H1 (cell line): ENCODE measurements around the gene ACOT9. TPM values are rescaled to one million over a fixed set of nuclear protein-coding genes. Genes with fewer than 3 reads are reported as not detected.

ENCODE experiments used
- CTCF ChIA-PET: fragments of 300-600 bp; sonication (Branson Sonifier 250); formaldehyde crosslinking; loops from one replicate; lab custom pipeline; 2021; ENCODE audit not compliant: partially characterized antibody; lab: Charles Lee
- POLR2A ChIA-PET: fragments of 300-600 bp; sonication (Branson Sonifier 250); formaldehyde crosslinking; loops from one replicate; lab custom pipeline; 2021; ENCODE audit warnings: inconsistent platforms; ENCODE audit not compliant: partially characterized antibody; lab: Charles Lee
- DNase-seq, 2 experiments: peaks; one replicate each; pipeline versions ENCODE4 v3.0.0 to v3.0.0-alpha.2; 2010 to 2022; ENCODE audit warnings: low spot score in 2 of 2, low read depth in 1 of 2, mixed read lengths in 1 of 2
- FAIRE-seq: peaks from 2 replicates; lab custom pipeline; 2011; peaks lifted over from hg19 to GRCh38; lab: Jason Lieb, UNC
- H2AFZ ChIP-seq: 2 replicates; pipeline ENCODE4 v1.8.1; 2012; ENCODE audit warnings: low read length, inconsistent platforms
- H2AK5ac ChIP-seq: 2 replicates; pipeline ENCODE4 v1.6.1; 2013; ENCODE audit warnings: low read depth, low read length
- H2BK120ac ChIP-seq: replicated peaks from 2 replicates; pipeline ENCODE3; 2013; ENCODE audit warnings: low read depth, low read length, inconsistent platforms
- H2BK12ac ChIP-seq: 2 replicates; pipeline ENCODE4 v1.6.1; 2013; ENCODE audit warnings: low read depth, low read length
- H2BK15ac ChIP-seq: 2 replicates; pipeline ENCODE4 v1.6.1; 2013; ENCODE audit warnings: low read length
- H2BK20ac ChIP-seq: 2 replicates; pipeline ENCODE4 v1.6.1; 2013; ENCODE audit warnings: low read length
- H2BK5ac ChIP-seq: 2 replicates; pipeline ENCODE4 v1.6.1; 2013; ENCODE audit warnings: low read depth, low read length
- H3K14ac ChIP-seq: 2 replicates; pipeline ENCODE4 v1.6.1; 2013; ENCODE audit warnings: inconsistent platforms; ENCODE audit not compliant: insufficient read length
- H3K18ac ChIP-seq: 2 replicates; pipeline ENCODE4 v1.6.1; 2013; ENCODE audit warnings: low read length; ENCODE audit errors: extremely low read depth
- H3K23ac ChIP-seq: 2 replicates; pipeline ENCODE4 v1.6.1; 2013; ENCODE audit warnings: inconsistent platforms; ENCODE audit not compliant: insufficient read length
- H3K23me2 ChIP-seq: 2 replicates; pipeline ENCODE4 v1.6.1; 2013; ENCODE audit warnings: low read depth, low read length
- H3K27ac ChIP-seq: 2 replicates; pipeline ENCODE4 v1.6.1; 2011; ENCODE audit warnings: low read depth, low read length, inconsistent platforms
- H3K27me3 ChIP-seq, 4 experiments: replicated peaks in 1 of 4; 1 replicate in 1 of 4; 2 replicates in 3 of 4; pipeline versions ENCODE4 v1.6.1 to v1.8.1; 2011 to 2013; ENCODE audit warnings: low read length in 3 of 4, mild to moderate bottlenecking in 3 of 4, inconsistent platforms in 2 of 4, mixed read lengths in 2 of 4, moderate library complexity in 1 of 4; ENCODE audit not compliant: control insufficient read depth in 3 of 4, insufficient read depth in 3 of 4; ENCODE audit errors: extremely low read depth in 1 of 4
- H3K36me3 ChIP-seq, 4 experiments: 2 replicates each; pipeline versions ENCODE4 v1.6.1 to v1.8.1; 2011 to 2013; ENCODE audit warnings: mild to moderate bottlenecking in 4 of 4, low read length in 3 of 4, moderate library complexity in 2 of 4, control low read depth in 1 of 4, inconsistent platforms in 1 of 4; ENCODE audit not compliant: insufficient read depth in 4 of 4, control insufficient read depth in 2 of 4
- H3K4ac ChIP-seq: replicated peaks from 2 replicates; pipeline ENCODE3; 2013; ENCODE audit warnings: low read length, low read depth, mixed read lengths, inconsistent platforms; ENCODE audit not compliant: insufficient read length
- H3K4me1 ChIP-seq, 4 experiments: replicated peaks in 1 of 4; 1 replicate in 1 of 4; 2 replicates in 3 of 4; pipeline versions ENCODE4 v1.6.1 to v1.8.1; 2011 to 2013; ENCODE audit warnings: low read length in 3 of 4, inconsistent platforms in 2 of 4, mixed read lengths in 1 of 4; ENCODE audit not compliant: insufficient read depth in 4 of 4, control insufficient read depth in 3 of 4
- H3K4me2 ChIP-seq, 2 experiments: 2 replicates each; pipeline versions ENCODE4 v1.6.1 to v1.8.1; 2011 to 2013; ENCODE audit warnings: low read depth in 2 of 2, low read length in 2 of 2, control low read depth in 1 of 2, inconsistent platforms in 1 of 2, mild to moderate bottlenecking in 1 of 2; ENCODE audit not compliant: insufficient read depth in 1 of 2
- H3K4me3 ChIP-seq, 4 experiments: fragments of 200-600, 300-600 bp in 1 of 4; sonication (generic), shearing (Covaris generic), sonication (Bioruptor Twin) in 1 of 4; 2 replicates each; pipeline versions ENCODE4 v1.5.1 to v1.8.1; 2011 to 2016; ENCODE audit warnings: low read length in 4 of 4, low read depth in 3 of 4, control low read depth in 2 of 4, inconsistent platforms in 2 of 4, mild to moderate bottlenecking in 2 of 4, mixed read lengths in 1 of 4, moderate library complexity in 1 of 4; ENCODE audit not compliant: insufficient read depth in 2 of 4; ENCODE audit errors: extremely low read depth in 1 of 4
- H3K56ac ChIP-seq: replicated peaks from 2 replicates; pipeline ENCODE3; 2013; ENCODE audit warnings: low read depth, mild to moderate bottlenecking, mixed read lengths, low read length, inconsistent platforms; ENCODE audit not compliant: insufficient read length
- H3K79me1 ChIP-seq: 2 replicates; pipeline ENCODE4 v1.6.1; 2013; ENCODE audit warnings: low read depth, low read length, control low read depth
- H3K79me2 ChIP-seq, 2 experiments: 2 replicates each; pipeline versions ENCODE4 v1.6.1 to v1.8.1; 2012 to 2013; ENCODE audit warnings: low read length in 2 of 2, mild to moderate bottlenecking in 2 of 2, inconsistent platforms in 1 of 2; ENCODE audit not compliant: insufficient read depth in 2 of 2, control insufficient read depth in 1 of 2
- H3K9ac ChIP-seq, 4 experiments: replicated peaks in 1 of 4; 1 replicate in 1 of 4; 2 replicates in 3 of 4; pipeline versions ENCODE4 v1.6.1 to v1.8.1; 2011 to 2013; ENCODE audit warnings: low read depth in 3 of 4, low read length in 3 of 4, control low read depth in 2 of 4, mild to moderate bottlenecking in 2 of 4, moderate library complexity in 2 of 4, inconsistent platforms in 1 of 4; ENCODE audit errors: extremely low read depth in 1 of 4
- H3K9me3 ChIP-seq, 2 experiments: 2 replicates each; pipeline versions ENCODE4 v1.6.1 to v1.8.1; 2012 to 2013; ENCODE audit warnings: mild to moderate bottlenecking in 2 of 2, moderate library complexity in 2 of 2, control low read depth in 1 of 2, inconsistent platforms in 1 of 2, low read depth in 1 of 2, low read length in 1 of 2, mixed read lengths in 1 of 2; ENCODE audit not compliant: insufficient read depth in 2 of 2
- H4K20me1 ChIP-seq, 2 experiments: replicated peaks in 1 of 2; 2 replicates each; pipeline versions ENCODE3 to v1.8.1; 2011 to 2013; ENCODE audit warnings: inconsistent platforms in 2 of 2, low read length in 2 of 2, mild to moderate bottlenecking in 1 of 2; ENCODE audit not compliant: insufficient read depth in 2 of 2, control insufficient read depth in 1 of 2
- H4K5ac ChIP-seq: 2 replicates; pipeline ENCODE4 v1.6.1; 2013; ENCODE audit warnings: low read length, low read depth, mixed read lengths, inconsistent platforms; ENCODE audit not compliant: insufficient read length
- H4K8ac ChIP-seq: 2 replicates; pipeline ENCODE4 v1.8.0; 2013; ENCODE audit warnings: mild to moderate bottlenecking, moderate library complexity, low read length, inconsistent platforms; ENCODE audit not compliant: insufficient read depth; ENCODE audit errors: extremely low read depth
- H4K91ac ChIP-seq: replicated peaks from 2 replicates; pipeline ENCODE3; 2013; ENCODE audit warnings: low read length, mixed read lengths, inconsistent platforms; ENCODE audit not compliant: insufficient read length
- BCL11A ChIP-seq, 2 experiments: IDR thresholded peaks; one replicate each; pipeline ENCODE4 v1.6.1; 2011; ENCODE audit warnings: low read depth in 2 of 2, low read length in 2 of 2, mild to moderate bottlenecking in 2 of 2
- CEBPB ChIP-seq: IDR thresholded peaks from 2 replicates; pipeline ENCODE4 v1.6.1; 2012; ENCODE audit warnings: low read depth, low read length
- GTF2F1 ChIP-seq: IDR thresholded peaks from 2 replicates; pipeline ENCODE4 v1.6.1; 2012; ENCODE audit warnings: low read depth, low read length, improper control_type of control experiment, borderline replicate concordance
- JUN ChIP-seq: IDR thresholded peaks from 2 replicates; pipeline ENCODE4 v1.6.1; 2011; ENCODE audit warnings: low read depth, mild to moderate bottlenecking, improper control_type of control experiment, low read length
- KDM1A ChIP-seq: fragments of 200-600, 300-600 bp; sonication (generic); IDR thresholded peaks from 2 replicates; pipeline ENCODE4 v1.7.1; 2016; ENCODE audit warnings: mild to moderate bottlenecking, low read length, borderline replicate concordance
- PHF8 ChIP-seq: fragments of 200-600 bp; sonication (generic); conservative IDR thresholded peaks from 2 replicates; pipeline ENCODE4 v1.7.1; 2012; ENCODE audit warnings: low read depth, mild to moderate bottlenecking, inconsistent platforms, low read length, moderate library complexity
- SAP30 ChIP-seq: fragments of 300-600 bp; sonication (generic); IDR thresholded peaks from 2 replicates; pipeline ENCODE4 v1.7.1; 2012; ENCODE audit warnings: low read length, moderate library complexity, mild to moderate bottlenecking, inconsistent platforms; ENCODE audit not compliant: insufficient read depth, insufficient replicate concordance
- SIN3A ChIP-seq, 2 experiments: IDR thresholded peaks in 1 of 2; conservative IDR thresholded peaks in 1 of 2; 2 replicates each; pipeline ENCODE4 v1.6.1; 2011 to 2012; ENCODE audit warnings: low read length in 2 of 2, improper control_type of control experiment in 1 of 2, low read depth in 1 of 2, mild to moderate bottlenecking in 1 of 2
- SIRT6 ChIP-seq: IDR thresholded peaks from one replicate; pipeline ENCODE4 v1.7.1; 2012; ENCODE audit warnings: low read length, inconsistent platforms
- SP1 ChIP-seq: IDR thresholded peaks from 2 replicates; pipeline ENCODE4 v1.6.1; 2011; ENCODE audit warnings: low read depth, low read length
- SP2 ChIP-seq: IDR thresholded peaks from 2 replicates; pipeline ENCODE4 v1.6.1; 2012; ENCODE audit warnings: mild to moderate bottlenecking, low read length, inconsistent platforms
- TAF7 ChIP-seq: optimal IDR thresholded peaks from 2 replicates; pipeline ENCODE3; 2011; ENCODE audit warnings: low read depth, mild to moderate bottlenecking, inconsistent platforms, low read length, moderate library complexity, borderline replicate concordance
- WGBS, 2 experiments: shearing (Covaris generic) in 1 of 2; methylation state at CpG; one replicate each; pipeline versions ENCODE4 v1.1.6 to v1.1.7; 2013 to 2015; ENCODE audit warnings: low lambda C conversion rate in 2 of 2, mixed read lengths in 2 of 2, inconsistent platforms in 1 of 2, low coverage in 1 of 2, missing lambda C conversion rate in 1 of 2; ENCODE audit not compliant: insufficient replicate concordance in 2 of 2, insufficient coverage in 1 of 2, insufficient read length in 1 of 2; ENCODE audit errors: extremely low coverage in 1 of 2, missing lambda C conversion rate in 1 of 2; 5-methylcytosine and 5-hydroxymethylcytosine counted together
- polyA plus RNA-seq, 7 experiments: library from polyadenylated mRNA; depleted of rRNA in 3 of 7; stranded (reverse) in 5 of 7; unstranded in 2 of 7; fragments of >200 nt in 5 of 7; fragments of 200-250 nt in 2 of 7; gene quantifications; 1 replicate in 5 of 7; 2 replicates in 1 of 7; 4 replicates in 1 of 7; pipeline versions ENCODE4 v1.2.1 to v1.2.3, GENCODE V29; 2011 to 2013; ENCODE audit warnings: missing spikeins in 2 of 7, mixed read lengths in 2 of 7
- total RNA-seq: library from RNA; stranded (reverse); fragmentation: NEBNext Ultra II Directional; extraction: Animal tissue kit (Norgen Biotek cat#: 25700); gene quantifications from 2 replicates; pipeline ENCODE4 v1.2.1, GENCODE V29; 2021
- TF ChIP-seq, protein P1 (sequence below): IDR thresholded peaks from 2 replicates; pipeline ENCODE4 v1.6.1; 2011; ENCODE audit warnings: low read depth, mild to moderate bottlenecking, low read length; ENCODE audit not compliant: insufficient read depth
- TF ChIP-seq, protein P2 (sequence below): IDR thresholded peaks from 2 replicates; pipeline ENCODE4 v1.6.1; 2012; ENCODE audit warnings: inconsistent platforms

Gene ACOT9
- total and polyA plus RNA-seq, 2 of the 8 experiments (the other 6 are each of a cell fraction or from before 2014, with no cell fraction given), result 20.7 to 39.5 TPM

DNA sequence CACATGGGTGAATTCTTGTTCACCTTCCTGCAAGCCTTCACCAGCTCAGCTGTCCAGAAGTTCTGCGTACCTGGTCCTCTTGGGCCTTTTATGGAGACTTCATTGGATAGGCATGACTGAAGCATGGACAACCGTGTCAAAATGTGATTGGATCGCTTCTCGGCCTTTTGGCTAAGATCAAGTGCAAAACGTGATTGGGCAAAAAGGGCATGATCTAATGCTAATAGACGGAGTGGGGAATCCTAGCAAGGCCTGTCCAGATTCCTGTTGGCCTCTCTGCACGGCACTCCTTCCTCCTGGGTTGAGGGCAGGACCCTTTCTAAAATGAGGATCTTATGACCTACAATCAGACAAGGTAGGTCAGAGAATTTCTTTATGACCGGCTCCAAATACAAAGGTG is 50.9 kb downstream of the ACOT9 start:
- no peaks in the 10 kb centered on the region for H3K27me3 ChIP-seq
- DNase-seq, result no peak
- no peaks in the 10 kb centered on the region for H3K9me3 ChIP-seq
- H3K79me2 ChIP-seq, result no peaks in the 10 kb centered on the region
- H3K4me3 ChIP-seq, result no peak overlapping the region
- no peak overlapping the region for H3K4ac ChIP-seq
- H2AFZ ChIP-seq, result no peak overlapping the region
- H4K20me1 ChIP-seq, result no peaks in the 10 kb centered on the region
- no peaks in the 10 kb centered on the region for H3K4me1 ChIP-seq
- H3K56ac ChIP-seq, result no peak overlapping the region
- H3K79me1 ChIP-seq, result no peaks in the 10 kb centered on the region
- no peak overlapping the region for H2BK15ac ChIP-seq
- no peak for FAIRE-seq
- POLR2A ChIA-PET, result no interaction called here
- H3K18ac ChIP-seq, result no peak overlapping the region
- no peak overlapping the region for H2BK20ac ChIP-seq
- CTCF ChIA-PET, result no interaction called here
- WGBS, 2 experiments, result 97% methylated on average over 3 of the region's 8 CpGs; no CpG with 5 or more reads in 1 of the 2 experiments
- no peak overlapping the region for H4K8ac ChIP-seq
- H3K36me3 ChIP-seq, result no peaks in the 10 kb centered on the region
- H2BK5ac ChIP-seq, result no peak overlapping the region
- no peak overlapping the region for H3K4me2 ChIP-seq
- H4K5ac ChIP-seq, result no peak overlapping the region
- H4K91ac ChIP-seq, result no peak overlapping the region
- H3K27ac ChIP-seq, result no peak overlapping the region
- H3K14ac ChIP-seq, result no peak overlapping the region
- no peaks in the 10 kb centered on the region for H3K23me2 ChIP-seq
- no peak overlapping the region for H2BK12ac ChIP-seq
- no peak overlapping the region for H3K23ac ChIP-seq
- no peak overlapping the region for H2AK5ac ChIP-seq
- no peak overlapping the region for H2BK120ac ChIP-seq
- no peak overlapping the region for H3K9ac ChIP-seq
- TF ChIP-seq KDM1A, result no peak
- TF ChIP-seq, protein P1, sequence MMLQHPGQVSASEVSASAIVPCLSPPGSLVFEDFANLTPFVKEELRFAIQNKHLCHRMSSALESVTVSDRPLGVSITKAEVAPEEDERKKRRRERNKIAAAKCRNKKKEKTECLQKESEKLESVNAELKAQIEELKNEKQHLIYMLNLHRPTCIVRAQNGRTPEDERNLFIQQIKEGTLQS, result no peak
- no peak for TF ChIP-seq SIN3A (conservative IDR thresholded peaks at IDR 0.05 in 1 of 2, IDR thresholded peaks at IDR 0.05 in 1 of 2; ENCODE audit: low read depth in 1 of 2, low read length in 2 of 2)
- TF ChIP-seq, protein P2, sequence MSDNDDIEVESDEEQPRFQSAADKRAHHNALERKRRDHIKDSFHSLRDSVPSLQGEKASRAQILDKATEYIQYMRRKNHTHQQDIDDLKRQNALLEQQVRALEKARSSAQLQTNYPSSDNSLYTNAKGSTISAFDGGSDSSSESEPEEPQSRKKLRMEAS, result no peak
- no peak for TF ChIP-seq BCL11A (IDR thresholded peaks at IDR 0.05; ENCODE audit: low read depth in 2 of 2, low read length in 2 of 2)
- TF ChIP-seq CEBPB, result no peak
- no peak for TF ChIP-seq PHF8
- TF ChIP-seq SP1, result no peak
- no peak for TF ChIP-seq TAF7
- TF ChIP-seq GTF2F1, result no peak
- TF ChIP-seq SAP30, result no peak
- TF ChIP-seq JUN, result no peak
- no peak for TF ChIP-seq SP2
- TF ChIP-seq SIRT6, result no peak
